HepG2 (cell line): ENCODE measurements around the gene MYL9. TPM values are rescaled to one million over a fixed set of nuclear protein-coding genes. Genes with fewer than 3 reads are reported as not detected.

Source experiments
- ARHGAP35 ChIP-seq: sonication (generic); formaldehyde crosslinking; IDR thresholded peaks from 2 replicates; pipeline ENCODE4 v1.9.0; 2022; ENCODE audit warnings: mild to moderate bottlenecking, inconsistent platforms, moderate library complexity, missing genetic modification reagents, borderline replicate concordance
- DNMT3B ChIP-seq: conservative IDR thresholded peaks from 2 replicates; pipeline ENCODE4 v1.6.1; 2016; ENCODE audit warnings: missing biosample characterization, control low read depth
- HMGXB4 ChIP-seq, 2 experiments: sonication (generic) in 1 of 2; formaldehyde crosslinking in 1 of 2; IDR thresholded peaks; 2 replicates each; pipeline versions ENCODE4 v1.4.0 to v1.6.1; 2018 to 2020; ENCODE audit warnings: missing genetic modification reagents in 2 of 2, borderline replicate concordance in 1 of 2, low read depth in 1 of 2, mild to moderate bottlenecking in 1 of 2, missing biosample characterization in 1 of 2
- JUN ChIP-seq: sonication (generic); formaldehyde crosslinking; IDR thresholded peaks from 2 replicates; pipeline ENCODE4 v1.4.0; 2020; ENCODE audit warnings: mild to moderate bottlenecking, missing genetic modification reagents
- JUNB ChIP-seq: sonication (generic); formaldehyde crosslinking; IDR thresholded peaks from 2 replicates; pipeline ENCODE4 v1.8.0; 2022; ENCODE audit warnings: missing genetic modification reagents, mild to moderate bottlenecking, borderline replicate concordance
- MEF2D ChIP-seq: sonication (generic); formaldehyde crosslinking; IDR thresholded peaks from 2 replicates; pipeline ENCODE4 v1.5.1; 2020; ENCODE audit warnings: mild to moderate bottlenecking, missing genetic modification reagents
- MNT ChIP-seq: fragments of 450-650 bp; IDR thresholded peaks from 2 replicates; pipeline ENCODE4 v1.6.1; 2016
- MTF2 ChIP-seq: sonication (generic); formaldehyde crosslinking; IDR thresholded peaks from 2 replicates; pipeline ENCODE4 v1.5.0; 2020; ENCODE audit warnings: missing genetic modification reagents, borderline replicate concordance
- PHB2 ChIP-seq: fragments of 450-650 bp; IDR thresholded peaks from 2 replicates; pipeline ENCODE4 v1.6.1; 2018; ENCODE audit not compliant: partially characterized antibody
- RBFOX2 ChIP-seq: fragments of 200-400 bp; formaldehyde crosslinking; IDR thresholded peaks from 2 replicates; pipeline ENCODE4 v1.6.1; 2017; ENCODE audit warnings: low read depth, mild to moderate bottlenecking, low read length
- TBL1XR1 ChIP-seq: fragments of 150-350 bp; IDR thresholded peaks from 2 replicates; pipeline ENCODE4 v1.6.1; 2014; ENCODE audit warnings: borderline replicate concordance, low read length; ENCODE audit not compliant: partially characterized antibody
- TIGD3 ChIP-seq: sonication (generic); formaldehyde crosslinking; IDR thresholded peaks from 2 replicates; pipeline ENCODE4 v1.5.1; 2020; ENCODE audit warnings: mild to moderate bottlenecking, missing genetic modification reagents, borderline replicate concordance
- ZBTB10 ChIP-seq: sonication (generic); formaldehyde crosslinking; IDR thresholded peaks from 2 replicates; pipeline ENCODE4 v1.4.0; 2020; ENCODE audit warnings: missing genetic modification reagents, borderline replicate concordance
- ZNF263 ChIP-seq: sonication (generic); formaldehyde crosslinking; IDR thresholded peaks from 2 replicates; pipeline ENCODE4 v1.4.0; 2020; ENCODE audit warnings: missing genetic modification reagents
- ZNF432 ChIP-seq: sonication (generic); formaldehyde crosslinking; IDR thresholded peaks from 2 replicates; pipeline ENCODE4 v1.5.0; 2020; ENCODE audit warnings: missing genetic modification reagents, mild to moderate bottlenecking, borderline replicate concordance
- ZNF564 ChIP-seq: sonication (generic); formaldehyde crosslinking; IDR thresholded peaks from 2 replicates; pipeline ENCODE4 v1.8.1; 2023; ENCODE audit warnings: mild to moderate bottlenecking, missing genetic modification reagents
- polyA plus RNA-seq, 8 experiments: library from polyadenylated mRNA; depleted of rRNA in 3 of 8; stranded (reverse) in 7 of 8; unstranded in 1 of 8; fragments of >200 nt; fragmentation: Illumina TruSeq in 4 of 8; extraction: Trizol in 4 of 8; gene quantifications; 2 replicates each; pipeline versions ENCODE4 v1.2.1 to v1.2.3, GENCODE V29; 2011 to 2016; ENCODE audit warnings: low read depth in 4 of 8, missing spikeins in 1 of 8, mixed read lengths in 1 of 8; ENCODE audit not compliant: insufficient read depth in 1 of 8
- total RNA-seq, 5 experiments: library from RNA; depleted of rRNA; stranded (reverse); fragments of >200 nt; fragmentation: Illumina TruSeq; extraction: Trizol; gene quantifications; 2 replicates each; pipeline ENCODE4 v1.2.3, GENCODE V29; 2016; ENCODE audit warnings: low read depth in 1 of 5
- TF ChIP-seq, protein P1 (sequence below): IDR thresholded peaks from 2 replicates; pipeline ENCODE4 v1.6.1; 2016; ENCODE audit warnings: control low read depth
- TF ChIP-seq, protein P2 (sequence below): sonication (generic); formaldehyde crosslinking; IDR thresholded peaks from 2 replicates; pipeline ENCODE4 v1.8.0; 2022; ENCODE audit warnings: missing genetic modification reagents, mild to moderate bottlenecking, borderline replicate concordance

The MYL9 gene
- total and polyA plus RNA-seq, 2 of the 13 experiments (the other 11 are each of a cell fraction or from before 2014, with no cell fraction given) = 0.87 to 2.2 TPM

- TF ChIP-seq, protein P1, sequence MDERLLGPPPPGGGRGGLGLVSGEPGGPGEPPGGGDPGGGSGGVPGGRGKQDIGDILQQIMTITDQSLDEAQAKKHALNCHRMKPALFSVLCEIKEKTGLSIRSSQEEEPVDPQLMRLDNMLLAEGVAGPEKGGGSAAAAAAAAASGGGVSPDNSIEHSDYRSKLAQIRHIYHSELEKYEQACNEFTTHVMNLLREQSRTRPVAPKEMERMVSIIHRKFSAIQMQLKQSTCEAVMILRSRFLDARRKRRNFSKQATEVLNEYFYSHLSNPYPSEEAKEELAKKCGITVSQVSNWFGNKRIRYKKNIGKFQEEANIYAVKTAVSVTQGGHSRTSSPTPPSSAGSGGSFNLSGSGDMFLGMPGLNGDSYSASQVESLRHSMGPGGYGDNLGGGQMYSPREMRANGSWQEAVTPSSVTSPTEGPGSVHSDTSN (CRISPR knock-in tag) = no peak
- no peak for TF ChIP-seq DNMT3B (CRISPR knock-in tag)
- TF ChIP-seq MEF2D (CRISPR knock-in tag) = peak; percentile 52; the same call in 1 of the 2 replicates
- peak; percentile 81 for TF ChIP-seq ARHGAP35 (CRISPR knock-in tag)
- TF ChIP-seq JUNB (CRISPR knock-in tag) = peak; percentile 89
- peak; percentile 89 for TF ChIP-seq RBFOX2
- peak; percentile 63 for TF ChIP-seq MNT
- TF ChIP-seq MTF2 (CRISPR knock-in tag) = peak; percentile 84; the same call in 1 of the 2 replicates
- peak; percentile 87 to 88 for TF ChIP-seq HMGXB4 (CRISPR knock-in tag; IDR thresholded peaks at IDR 0.05; ENCODE audit: borderline replicate concordance in 1 of 2, low read depth in 1 of 2)
- TF ChIP-seq ZNF432 (CRISPR knock-in tag) = no peak
- TF ChIP-seq ZNF564 (CRISPR knock-in tag) = no peak; the same call in 1 of the 2 replicates
- no peak for TF ChIP-seq TIGD3 (CRISPR knock-in tag)
- TF ChIP-seq TBL1XR1 = peak; percentile 46
- TF ChIP-seq, protein P2, sequence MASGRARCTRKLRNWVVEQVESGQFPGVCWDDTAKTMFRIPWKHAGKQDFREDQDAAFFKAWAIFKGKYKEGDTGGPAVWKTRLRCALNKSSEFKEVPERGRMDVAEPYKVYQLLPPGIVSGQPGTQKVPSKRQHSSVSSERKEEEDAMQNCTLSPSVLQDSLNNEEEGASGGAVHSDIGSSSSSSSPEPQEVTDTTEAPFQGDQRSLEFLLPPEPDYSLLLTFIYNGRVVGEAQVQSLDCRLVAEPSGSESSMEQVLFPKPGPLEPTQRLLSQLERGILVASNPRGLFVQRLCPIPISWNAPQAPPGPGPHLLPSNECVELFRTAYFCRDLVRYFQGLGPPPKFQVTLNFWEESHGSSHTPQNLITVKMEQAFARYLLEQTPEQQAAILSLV (CRISPR knock-in tag) = peak; percentile 29; the same call in 1 of the 2 replicates
- no peak for TF ChIP-seq PHB2
- 0 out of 2 replicates have a peak, but pooled peaks have one; percentile 58 for TF ChIP-seq ZBTB10 (CRISPR knock-in tag)
- no peak for TF ChIP-seq ZNF263 (CRISPR knock-in tag)
- no peak for TF ChIP-seq JUN (CRISPR knock-in tag)
Observed at GRCh38 chr20:36574366-36575135, 33.2 kb downstream of the MYL9 start (continued).
